ENCODE data around the gene CHRNA4. TPM values are rescaled to one million over a fixed set of nuclear protein-coding genes. Genes with fewer than 3 reads are reported as not detected.
A peak's percentile ranks its signal among the peaks of the same experiment; 100 is the strongest.

Gene CHRNA4
- total RNA-seq, 3 donors from 2014 or later = not detected

DNA sequence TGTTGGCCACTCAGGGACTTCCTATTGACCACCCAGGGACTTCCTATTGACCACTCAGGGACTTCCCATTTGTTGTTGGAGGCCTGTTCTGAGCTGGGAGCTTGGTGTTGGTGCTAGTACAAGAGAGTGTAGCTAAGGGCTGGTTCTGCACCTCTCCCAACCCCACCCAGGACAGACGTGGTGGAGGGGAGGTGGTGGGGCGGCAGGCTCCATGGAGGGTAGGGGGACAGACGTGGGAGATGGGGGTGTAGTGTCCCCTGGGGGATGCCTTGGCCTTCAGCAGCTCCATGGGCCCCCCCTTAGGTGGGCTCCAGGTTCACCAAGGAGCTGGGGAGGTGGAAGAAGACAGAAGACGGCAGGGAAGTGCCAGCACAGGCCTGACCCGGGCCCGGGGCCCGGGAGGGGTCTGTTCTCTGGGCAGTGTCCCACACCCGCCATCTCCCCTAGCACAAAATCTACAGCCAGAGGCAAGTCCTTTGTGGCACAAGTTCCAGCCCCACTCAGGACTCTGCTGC is 33.9 kb downstream of the CHRNA4 start:
- peaks cover 0 to 4% of the 10 kb centered on the region in 2 donors for H3K9me3 ChIP-seq
- no peaks in the 10 kb centered on the region for H3K4me1 ChIP-seq
- TF ChIP-seq, protein P1, sequence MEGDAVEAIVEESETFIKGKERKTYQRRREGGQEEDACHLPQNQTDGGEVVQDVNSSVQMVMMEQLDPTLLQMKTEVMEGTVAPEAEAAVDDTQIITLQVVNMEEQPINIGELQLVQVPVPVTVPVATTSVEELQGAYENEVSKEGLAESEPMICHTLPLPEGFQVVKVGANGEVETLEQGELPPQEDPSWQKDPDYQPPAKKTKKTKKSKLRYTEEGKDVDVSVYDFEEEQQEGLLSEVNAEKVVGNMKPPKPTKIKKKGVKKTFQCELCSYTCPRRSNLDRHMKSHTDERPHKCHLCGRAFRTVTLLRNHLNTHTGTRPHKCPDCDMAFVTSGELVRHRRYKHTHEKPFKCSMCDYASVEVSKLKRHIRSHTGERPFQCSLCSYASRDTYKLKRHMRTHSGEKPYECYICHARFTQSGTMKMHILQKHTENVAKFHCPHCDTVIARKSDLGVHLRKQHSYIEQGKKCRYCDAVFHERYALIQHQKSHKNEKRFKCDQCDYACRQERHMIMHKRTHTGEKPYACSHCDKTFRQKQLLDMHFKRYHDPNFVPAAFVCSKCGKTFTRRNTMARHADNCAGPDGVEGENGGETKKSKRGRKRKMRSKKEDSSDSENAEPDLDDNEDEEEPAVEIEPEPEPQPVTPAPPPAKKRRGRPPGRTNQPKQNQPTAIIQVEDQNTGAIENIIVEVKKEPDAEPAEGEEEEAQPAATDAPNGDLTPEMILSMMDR (IDR thresholded peaks at IDR 0.05) = no peak
- no peak for TF ChIP-seq POLR2AphosphoS5 (IDR thresholded peaks at IDR 0.05)
- no peak for TF ChIP-seq POLR2A (IDR thresholded peaks at IDR 0.05)
- H3K27me3 ChIP-seq = peaks cover 0 to 59% of the 10 kb centered on the region in 2 donors
- H3K36me3 ChIP-seq = no peaks in the 10 kb centered on the region
- intact Hi-C loops (cut with DNase I; ENCODE audit: low total_unique reads) = no loop called here
- no peak overlapping the region for H3K4me3 ChIP-seq
- H3K27ac ChIP-seq = peak overlapping the region in 1 of 2 donors; percentile 19
- DNase-seq (ENCODE audit: low spot score in 2 of 2) = no peak

DNA sequence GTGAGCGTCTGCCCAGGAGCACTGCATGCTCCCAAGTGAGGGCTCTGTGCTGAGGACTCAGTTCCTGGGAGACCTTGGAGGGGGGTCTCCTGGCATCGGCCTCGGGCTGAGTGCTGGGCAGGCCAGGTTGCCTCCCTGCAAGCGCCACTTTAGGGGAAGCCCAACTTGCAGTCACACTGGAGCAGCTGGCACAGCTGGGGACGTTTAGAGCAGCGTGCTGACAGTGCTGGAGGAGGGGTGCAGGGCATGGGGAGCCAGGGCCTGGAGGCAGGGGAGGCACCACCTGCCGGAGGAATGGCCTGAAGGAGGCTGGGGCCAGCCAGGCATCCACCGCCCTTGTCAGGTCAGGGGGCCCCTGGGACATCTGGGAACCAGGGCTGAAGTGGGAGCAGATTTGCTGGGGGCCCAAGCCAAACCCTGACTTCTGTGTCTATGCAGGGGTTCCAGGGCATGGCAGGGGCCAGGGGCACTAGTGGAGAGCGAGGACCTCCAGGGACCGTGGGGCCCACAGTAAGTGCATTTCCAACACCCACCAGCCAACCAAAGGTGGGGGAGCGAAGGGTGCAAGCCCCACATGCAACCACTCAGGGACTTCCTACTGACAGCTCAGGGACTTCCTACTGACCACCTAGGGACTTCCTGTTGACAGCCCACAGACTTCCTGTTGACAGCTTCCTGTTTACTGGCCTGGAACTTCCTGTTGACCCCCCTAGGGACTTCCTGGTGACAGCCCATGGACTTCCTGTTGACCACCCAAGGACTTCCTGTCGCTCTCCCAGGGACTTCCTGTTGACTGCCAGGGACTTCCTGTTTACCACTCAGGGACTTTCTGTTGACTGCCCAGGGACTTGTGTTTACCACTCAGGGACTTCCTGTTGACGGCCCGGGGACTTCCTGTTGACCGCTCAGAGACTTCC is 34.6 kb downstream of the CHRNA4 start:
- no peaks in the 10 kb centered on the region for H3K36me3 ChIP-seq
- no peak for DNase-seq (ENCODE audit: low spot score in 2 of 2)
- TF ChIP-seq POLR2A (IDR thresholded peaks at IDR 0.05) (no peak), POLR2AphosphoS5 (IDR thresholded peaks at IDR 0.05) (no peak)
- TF ChIP-seq, protein P1 (IDR thresholded peaks at IDR 0.05) = no peak
- H3K27ac ChIP-seq = peak overlapping the region in 1 of 2 donors; percentile 19
- H3K27me3 ChIP-seq = peaks cover 0 to 60% of the 10 kb centered on the region in 2 donors
- intact Hi-C loops (cut with DNase I; ENCODE audit: low total_unique reads) = no loop called here
- H3K9me3 ChIP-seq = no peaks in the 10 kb centered on the region
- no peak overlapping the region for H3K4me3 ChIP-seq
- no peaks in the 10 kb centered on the region for H3K4me1 ChIP-seq

DNA sequence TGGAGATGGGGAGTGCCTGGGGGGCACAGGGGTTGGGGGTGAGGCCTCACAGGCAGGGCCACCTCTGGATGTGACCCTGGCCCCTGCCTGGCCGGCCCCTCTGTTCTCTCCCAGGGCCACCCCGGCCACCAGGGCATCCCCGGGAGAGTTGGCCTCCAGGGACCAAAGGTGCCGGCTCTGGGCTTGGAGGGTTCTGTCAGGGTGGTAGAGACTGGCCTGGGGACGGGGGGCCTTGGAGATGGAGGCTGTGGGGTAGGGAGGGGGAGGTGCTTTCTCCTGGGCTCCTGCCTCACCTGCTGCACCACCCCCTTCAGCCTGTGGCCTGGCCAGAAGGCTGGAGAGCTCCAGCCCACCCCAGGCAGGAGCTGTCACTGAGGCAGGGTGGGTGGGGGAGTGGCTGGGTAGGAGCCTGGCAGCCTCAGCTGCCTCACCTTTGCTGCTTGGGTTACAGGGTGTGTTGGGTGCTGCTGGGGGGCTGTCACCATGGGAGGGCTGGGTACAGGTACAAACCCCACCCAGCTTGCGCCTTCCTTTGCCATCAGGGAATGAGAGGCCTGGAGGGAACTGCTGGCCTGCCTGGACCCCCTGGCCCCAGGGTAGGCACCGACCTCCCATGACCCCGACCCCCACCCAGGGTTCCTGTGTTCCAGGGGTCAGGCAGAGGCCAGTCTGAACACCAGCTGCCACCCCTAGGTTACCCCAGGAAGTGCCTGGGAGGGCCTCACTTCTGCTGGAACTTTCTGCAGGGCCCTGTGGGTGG is 35.4 kb downstream of the CHRNA4 start:
- intact Hi-C loops (cut with DNase I; ENCODE audit: low total_unique reads) = no loop called here

DNA sequence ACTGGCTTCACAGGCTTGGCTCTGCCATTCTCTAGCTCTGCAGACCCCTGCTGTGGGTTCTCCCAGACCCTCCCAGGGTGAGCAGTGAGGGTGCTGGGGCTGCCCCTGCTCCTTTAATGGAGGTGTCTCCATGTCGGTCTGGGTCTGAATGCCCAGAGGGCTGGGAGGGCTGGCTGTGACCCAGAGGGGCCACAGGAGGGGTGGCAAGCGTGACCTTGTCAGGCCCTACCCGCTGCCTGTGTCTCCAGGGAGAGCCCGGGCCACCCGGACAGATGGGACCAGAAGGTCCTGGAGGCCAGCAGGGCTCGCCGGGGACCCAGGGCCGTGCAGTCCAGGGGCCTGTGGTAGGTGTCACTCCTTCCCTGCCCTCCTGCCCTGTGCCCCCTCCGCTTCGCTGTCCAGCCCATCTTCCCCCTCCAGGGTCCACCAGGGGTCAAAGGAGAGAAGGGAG is 36.1 kb downstream of the CHRNA4 start:
- no peak for TF ChIP-seq POLR2A (IDR thresholded peaks at IDR 0.05)
- TF ChIP-seq, protein P1 (IDR thresholded peaks at IDR 0.05) = no peak
- TF ChIP-seq POLR2AphosphoS5 (IDR thresholded peaks at IDR 0.05) = no peak
- Histone ChIP-seq H3K4me1 (no peaks in the 10 kb centered on the region), H3K9me3 (no peaks in the 10 kb centered on the region), H3K27ac (no peak overlapping the region), H3K4me3 (no peak overlapping the region), H3K27me3 (peaks cover 0 to 59% of the 10 kb centered on the region in 2 donors), H3K36me3 (no peaks in the 10 kb centered on the region)
- no peak for DNase-seq (ENCODE audit: low spot score in 2 of 2)
- intact Hi-C loops (cut with DNase I; ENCODE audit: low total_unique reads) = no loop called here

More for the DNA sequence above, 35.4 kb downstream of the CHRNA4 start:
- no peak overlapping the region for H3K4me3 ChIP-seq
- H3K4me1 ChIP-seq = no peaks in the 10 kb centered on the region
- no peaks in the 10 kb centered on the region for H3K9me3 ChIP-seq
- no peaks in the 10 kb centered on the region for H3K36me3 ChIP-seq
- no peak for DNase-seq (ENCODE audit: low spot score in 2 of 2)
- no peak overlapping the region for H3K27ac ChIP-seq
- H3K27me3 ChIP-seq = peaks cover 0 to 61% of the 10 kb centered on the region in 2 donors
- no peak for TF ChIP-seq POLR2A (IDR thresholded peaks at IDR 0.05)
- TF ChIP-seq, protein P1 (IDR thresholded peaks at IDR 0.05) = no peak
- TF ChIP-seq POLR2AphosphoS5 (IDR thresholded peaks at IDR 0.05) = no peak
